SK-N-SH treated with all-trans-retinoic acid at 6 μM for 48 hours (cell line): ENCODE results near the gene P2RX4.

ENCODE experiments used
- ATAC-seq: fragments of 200-7000 bp; cut with Tn5 transposase; 3 replicates; pipeline ENCODE4 v1.9.1; 2020; ENCODE audit warnings: mild to moderate bottlenecking, moderate library complexity
- ARNTL ChIP-seq: fragments of 450-650 bp; formaldehyde crosslinking; IDR thresholded peaks from 2 replicates; pipeline ENCODE4 v1.5.0; 2020; ENCODE audit warnings: low read depth, mild to moderate bottlenecking, moderate library complexity, borderline replicate concordance
- BACH2 ChIP-seq: fragments of 250-450 bp; sonication (Bioruptor Pico); IDR thresholded peaks from 2 replicates; pipeline ENCODE4 v1.9.0; 2021; ENCODE audit warnings: mild to moderate bottlenecking, borderline replicate concordance
- CSDC2 ChIP-seq: fragments of 250-450 bp; sonication (Bioruptor Pico); IDR thresholded peaks from 2 replicates; pipeline ENCODE4 v1.5.0; 2020; ENCODE audit warnings: mild to moderate bottlenecking, moderate library complexity
- CSRNP3 ChIP-seq: fragments of 250-450 bp; sonication (Bioruptor Pico); IDR thresholded peaks from 2 replicates; pipeline ENCODE4 v1.5.1; 2021; ENCODE audit warnings: mild to moderate bottlenecking, moderate library complexity
- ESRRG ChIP-seq: fragments of 250-450 bp; sonication (Bioruptor Pico); IDR thresholded peaks from 2 replicates; pipeline ENCODE4 v1.6.1; 2021; ENCODE audit warnings: mild to moderate bottlenecking
- GLIS3 ChIP-seq: fragments of 250-450 bp; sonication (Bioruptor Pico); IDR thresholded peaks from 2 replicates; pipeline ENCODE4 v1.5.0; 2020; ENCODE audit warnings: mild to moderate bottlenecking, moderate library complexity
- ISL1 ChIP-seq: fragments of 250-450 bp; sonication (Bioruptor Pico); IDR thresholded peaks from 2 replicates; pipeline ENCODE4 v2.1.2; 2022; ENCODE audit warnings: mild to moderate bottlenecking, moderate library complexity
- OSR1 ChIP-seq: fragments of 250-450 bp; sonication (Bioruptor Pico); IDR thresholded peaks from 2 replicates; pipeline ENCODE4 v1.8.0; 2022; ENCODE audit warnings: moderate library complexity, mild to moderate bottlenecking, inconsistent platforms
- PATZ1 ChIP-seq: fragments of 250-450 bp; sonication (Bioruptor Pico); IDR thresholded peaks from 2 replicates; pipeline ENCODE4 v1.8.0; 2020; ENCODE audit warnings: mild to moderate bottlenecking, moderate library complexity, borderline replicate concordance
- POU6F1 ChIP-seq: fragments of 250-450 bp; sonication (Bioruptor Pico); IDR thresholded peaks from 2 replicates; pipeline ENCODE4 v1.8.0; 2021; ENCODE audit warnings: low read depth, mild to moderate bottlenecking, moderate library complexity, borderline replicate concordance
- PPARA ChIP-seq: fragments of 250-450 bp; sonication (Bioruptor Pico); IDR thresholded peaks from 2 replicates; pipeline ENCODE4 v1.5.0; 2020; ENCODE audit warnings: mild to moderate bottlenecking, borderline replicate concordance
- RARB ChIP-seq: fragments of 250-450 bp; sonication (Bioruptor Pico); IDR thresholded peaks from 2 replicates; pipeline ENCODE4 v1.8.0; 2021; ENCODE audit warnings: mild to moderate bottlenecking, moderate library complexity
- SNAI2 ChIP-seq: fragments of 250-450 bp; sonication (Bioruptor Pico); IDR thresholded peaks from 2 replicates; pipeline ENCODE4 v1.5.0; 2020; ENCODE audit warnings: mild to moderate bottlenecking, moderate library complexity
- TCF4 ChIP-seq: fragments of 250-450 bp; sonication (Bioruptor Pico); IDR thresholded peaks from 2 replicates; pipeline ENCODE4 v1.8.0; 2021; ENCODE audit warnings: mild to moderate bottlenecking, moderate library complexity, borderline replicate concordance
- TOX ChIP-seq: fragments of 250-450 bp; sonication (Bioruptor Pico); IDR thresholded peaks from 2 replicates; pipeline ENCODE4 v1.8.0; 2021; ENCODE audit warnings: mild to moderate bottlenecking, moderate library complexity, borderline replicate concordance
- ZC3H10 ChIP-seq: fragments of 250-450 bp; sonication (Bioruptor Pico); IDR thresholded peaks from 2 replicates; pipeline ENCODE4 v1.5.1; 2021; ENCODE audit warnings: mild to moderate bottlenecking, moderate library complexity
- ZFP3 ChIP-seq: fragments of 250-450 bp; sonication (Bioruptor Pico); IDR thresholded peaks from 2 replicates; pipeline ENCODE4 v1.5.0; 2020; ENCODE audit warnings: mild to moderate bottlenecking, moderate library complexity
- ZFP30 ChIP-seq: fragments of 450-650 bp; formaldehyde crosslinking; IDR thresholded peaks from 2 replicates; pipeline ENCODE4 v1.5.0; 2022; ENCODE audit warnings: mild to moderate bottlenecking, moderate library complexity
- ZNF565 ChIP-seq: fragments of 450-650 bp; formaldehyde crosslinking; conservative IDR thresholded peaks from 2 replicates; pipeline ENCODE4 v1.5.0; 2020; ENCODE audit warnings: low read depth, mild to moderate bottlenecking, moderate library complexity
- ZNF70 ChIP-seq: fragments of 450-650 bp; formaldehyde crosslinking; IDR thresholded peaks from 2 replicates; pipeline ENCODE4 v1.5.0; 2020; ENCODE audit warnings: mild to moderate bottlenecking, moderate library complexity
- ZNF8 ChIP-seq: fragments of 450-650 bp; formaldehyde crosslinking; IDR thresholded peaks from 2 replicates; pipeline ENCODE4 v1.5.0; 2020; ENCODE audit warnings: mild to moderate bottlenecking, moderate library complexity
- TF ChIP-seq, protein P1 (sequence below): fragments of 250-450 bp; sonication (Bioruptor Pico); IDR thresholded peaks from 2 replicates; pipeline ENCODE4 v1.5.1; 2020; ENCODE audit warnings: low read depth, mild to moderate bottlenecking, moderate library complexity

The P2RX4 gene

GRCh38 chr12:121209221-121209620, 708 bp upstream of the P2RX4 start:
- no peak for ATAC-seq
- no peak for TF ChIP-seq ARNTL (CRISPR knock-in tag)

GRCh38 chr12:121212875-121213274, 2.9 kb downstream of the P2RX4 start:
- no peak for TF ChIP-seq CSDC2 (CRISPR knock-in tag)
- TF ChIP-seq ZNF8 (CRISPR knock-in tag): no peak
- no peak for TF ChIP-seq POU6F1 (CRISPR knock-in tag)
- TF ChIP-seq ISL1: no peak
- no peak for TF ChIP-seq GLIS3 (CRISPR knock-in tag)
- TF ChIP-seq PATZ1 (CRISPR knock-in tag): no peak
- TF ChIP-seq ZNF70 (CRISPR knock-in tag): no peak
- no peak for TF ChIP-seq ESRRG (CRISPR knock-in tag)
- no peak for TF ChIP-seq ZC3H10 (CRISPR knock-in tag)
- no peak for TF ChIP-seq ZFP3 (CRISPR knock-in tag)
- no peak for TF ChIP-seq ARNTL (CRISPR knock-in tag)
- no peak for TF ChIP-seq ZFP30
- TF ChIP-seq SNAI2: no peak
- TF ChIP-seq PPARA (CRISPR knock-in tag): no peak
- TF ChIP-seq OSR1: no peak
- no peak for TF ChIP-seq RARB (CRISPR knock-in tag)
- TF ChIP-seq TOX (CRISPR knock-in tag): no peak
- TF ChIP-seq ZNF565 (CRISPR knock-in tag): no peak
- no peak for TF ChIP-seq TCF4
- ATAC-seq: no peak

DNA sequence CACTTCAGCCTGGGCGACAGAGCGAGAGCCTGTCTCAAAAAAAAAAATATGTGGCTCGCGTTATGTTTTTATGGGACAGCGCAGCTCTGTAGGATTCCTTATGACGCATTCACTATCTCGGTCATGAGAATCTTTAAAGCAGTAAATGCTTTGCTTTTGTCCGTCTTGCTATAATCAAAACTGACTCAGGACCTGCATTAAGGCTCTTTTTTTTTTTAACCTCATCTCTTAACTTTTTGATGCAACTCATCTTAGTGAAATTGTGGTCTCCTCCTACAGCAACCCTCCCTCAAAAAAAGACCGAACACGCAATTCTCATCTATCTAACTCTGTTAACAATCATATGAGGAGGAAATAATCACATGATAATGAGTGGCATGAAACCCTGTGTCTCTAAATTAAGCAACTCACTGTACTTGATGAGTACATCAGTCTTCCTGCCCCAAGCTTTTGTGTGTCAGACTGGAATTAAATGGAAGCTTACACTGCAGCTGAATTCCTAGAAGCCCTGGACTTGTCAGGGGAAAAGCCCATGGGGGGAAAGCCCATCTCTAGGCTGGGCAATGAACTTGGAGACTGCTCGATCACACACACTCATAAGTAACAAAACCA, 4.3 kb downstream of the P2RX4 start:
- no peak; the same call in none of the 3 replicates for ATAC-seq
- TF ChIP-seq, protein P1, sequence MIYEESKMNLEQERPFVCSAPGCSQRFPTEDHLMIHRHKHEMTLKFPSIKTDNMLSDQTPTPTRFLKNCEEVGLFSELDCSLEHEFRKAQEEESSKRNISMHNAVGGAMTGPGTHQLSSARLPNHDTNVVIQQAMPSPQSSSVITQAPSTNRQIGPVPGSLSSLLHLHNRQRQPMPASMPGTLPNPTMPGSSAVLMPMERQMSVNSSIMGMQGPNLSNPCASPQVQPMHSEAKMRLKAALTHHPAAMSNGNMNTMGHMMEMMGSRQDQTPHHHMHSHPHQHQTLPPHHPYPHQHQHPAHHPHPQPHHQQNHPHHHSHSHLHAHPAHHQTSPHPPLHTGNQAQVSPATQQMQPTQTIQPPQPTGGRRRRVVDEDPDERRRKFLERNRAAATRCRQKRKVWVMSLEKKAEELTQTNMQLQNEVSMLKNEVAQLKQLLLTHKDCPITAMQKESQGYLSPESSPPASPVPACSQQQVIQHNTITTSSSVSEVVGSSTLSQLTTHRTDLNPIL (CRISPR knock-in tag): no peak
- no peak for TF ChIP-seq TOX (CRISPR knock-in tag)
- TF ChIP-seq ZC3H10 (CRISPR knock-in tag): no peak
- TF ChIP-seq RARB (CRISPR knock-in tag): no peak
- no peak for TF ChIP-seq ZNF565 (CRISPR knock-in tag)
- no peak for TF ChIP-seq ZNF70 (CRISPR knock-in tag)
- TF ChIP-seq ZNF8 (CRISPR knock-in tag): no peak
- TF ChIP-seq ISL1: no peak
- no peak for TF ChIP-seq CSRNP3

DNA sequence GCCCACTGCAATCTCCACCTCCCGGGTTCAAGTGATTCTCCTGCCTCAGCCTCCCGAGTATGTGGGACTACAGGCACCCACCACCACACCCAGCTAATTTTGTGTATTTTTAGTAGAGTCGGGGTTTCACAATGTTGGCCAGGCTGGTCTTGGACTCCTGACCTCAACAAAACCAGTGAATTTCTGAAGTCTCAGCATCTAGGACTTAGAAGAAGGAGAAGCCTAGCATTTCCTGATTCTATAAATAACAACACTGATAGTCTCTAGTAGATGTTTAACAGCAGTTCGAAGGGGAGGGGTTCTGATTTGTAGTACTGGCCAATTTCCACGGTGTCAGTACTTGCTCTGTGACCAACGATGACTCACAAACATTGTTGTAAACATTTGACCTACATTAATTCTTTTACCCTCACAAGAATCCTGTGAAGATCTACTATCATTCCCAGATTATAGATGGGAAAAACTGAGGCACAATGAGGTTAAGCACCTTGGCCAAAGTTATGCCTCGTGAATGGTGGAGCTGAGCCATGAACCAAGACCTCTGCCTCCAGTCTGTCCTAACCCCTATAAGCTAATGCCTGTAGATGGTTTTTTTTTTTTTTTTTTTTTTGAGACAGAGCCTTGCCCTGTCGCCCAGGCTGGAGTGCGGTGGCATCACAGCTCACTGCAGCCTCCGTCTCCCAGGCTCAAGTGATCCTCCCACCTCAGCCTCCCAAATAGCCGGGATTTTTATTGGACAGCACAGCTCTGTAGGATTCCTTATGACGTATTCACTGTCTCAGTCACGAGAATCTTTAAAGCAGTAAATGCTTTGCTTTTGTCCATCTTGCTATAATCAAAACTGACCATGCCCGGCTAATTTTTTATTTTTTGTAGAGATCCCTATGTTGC, 5.2 kb downstream of the P2RX4 start:
- ATAC-seq: peak; percentile 67
- TF ChIP-seq ZNF70 (CRISPR knock-in tag): no peak
- no peak for TF ChIP-seq GLIS3 (CRISPR knock-in tag)
- TF ChIP-seq PPARA (CRISPR knock-in tag): no peak
- TF ChIP-seq OSR1: no peak
- TF ChIP-seq ZNF8 (CRISPR knock-in tag): no peak
- TF ChIP-seq POU6F1 (CRISPR knock-in tag): no peak
- TF ChIP-seq TCF4: no peak
- TF ChIP-seq TOX (CRISPR knock-in tag): no peak
- no peak for TF ChIP-seq PATZ1 (CRISPR knock-in tag)
- no peak for TF ChIP-seq ARNTL (CRISPR knock-in tag)
- no peak for TF ChIP-seq SNAI2
- no peak for TF ChIP-seq ESRRG (CRISPR knock-in tag)
- no peak for TF ChIP-seq BACH2 (CRISPR knock-in tag)
- TF ChIP-seq CSDC2 (CRISPR knock-in tag): no peak
- no peak for TF ChIP-seq ISL1
